ENCODE data around the gene ANKRD39. TPM values are rescaled to one million over a fixed set of nuclear protein-coding genes. Genes with fewer than 3 reads are reported as not detected.
A peak's percentile ranks its signal among the peaks of the same experiment; 100 is the strongest.
"Not testable (repeated sequence)": the region's sequence is repeated elsewhere in the genome, so short reads cannot be mapped to it uniquely, and the experiment has no call there.

ANKRD39 gene
- total and polyA plus RNA-seq, 4 donors = 10.0 to 20.5 (median 13.3) TPM

DNA sequence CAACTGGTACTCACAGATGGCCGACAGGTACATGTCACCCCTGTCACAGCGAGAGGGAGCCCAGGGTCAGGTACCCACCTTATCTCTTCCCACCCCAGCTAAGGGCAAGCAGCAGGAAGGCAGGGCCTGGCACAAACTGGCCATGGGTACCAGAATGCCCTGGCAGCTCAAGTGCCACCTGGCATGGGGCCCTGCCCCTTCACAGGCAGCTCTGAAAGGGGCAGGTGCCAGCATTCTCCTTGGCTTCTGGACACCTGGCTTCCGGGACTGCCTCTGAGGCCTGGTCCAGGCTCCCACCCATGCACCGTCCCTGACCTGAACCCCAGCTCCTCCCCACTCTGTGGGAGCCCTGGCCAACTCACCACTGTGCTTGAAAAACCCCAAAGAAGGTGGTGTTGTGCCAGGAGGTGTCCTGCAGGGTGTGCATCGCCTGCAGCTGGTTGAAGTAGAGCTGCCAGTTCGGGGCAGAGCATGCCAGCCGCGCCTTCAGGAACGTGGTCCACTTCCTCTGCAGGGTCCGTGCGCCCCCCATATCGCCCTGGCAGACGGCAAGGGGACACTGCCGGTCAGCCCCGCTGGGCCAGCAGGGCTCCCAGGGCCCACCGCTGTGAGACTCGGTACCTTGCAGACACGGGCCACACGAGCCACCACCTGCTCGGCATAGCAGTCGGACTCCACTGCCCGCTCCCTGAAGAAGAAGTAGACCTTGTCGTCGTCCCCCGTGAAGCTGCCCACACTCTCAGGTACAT, 6.7 kb upstream of the ANKRD39 start:
- Histone ChIP-seq H3K4me3 (ENCODE audit: low read length in 2 of 2) (no peak overlapping the region), H3K9me3 (ENCODE audit: control insufficient read depth, low read length) (no peaks in the 10 kb centered on the region), H3K4me1 (ENCODE audit: control insufficient read depth in 1 of 2, insufficient read depth in 2 of 2, low read length in 2 of 2) (no peaks in the 10 kb centered on the region), H3K27ac (ENCODE audit: low read depth in 1 of 2, low read length in 2 of 2) (no peak overlapping the region), H3K27me3 (ENCODE audit: control insufficient read depth in 1 of 2, insufficient read depth in 2 of 2, low read length in 1 of 2) (no peaks in the 10 kb centered on the region), H3K36me3 (ENCODE audit: control insufficient read depth in 1 of 2, insufficient read depth in 2 of 2, low read length in 1 of 2) (peaks cover 0 to 22% of the 10 kb centered on the region in 2 donors)
- 72% methylated on average over 25 of the region's 25 CpGs for WGBS, 2 donors
- DNase-seq = peak in 1 of 2 donors; percentile 48
- intact Hi-C loops (cut with DNase I) = no loop called here
- no peak for ATAC-seq (ENCODE audit: low FRiP score)

DNA sequence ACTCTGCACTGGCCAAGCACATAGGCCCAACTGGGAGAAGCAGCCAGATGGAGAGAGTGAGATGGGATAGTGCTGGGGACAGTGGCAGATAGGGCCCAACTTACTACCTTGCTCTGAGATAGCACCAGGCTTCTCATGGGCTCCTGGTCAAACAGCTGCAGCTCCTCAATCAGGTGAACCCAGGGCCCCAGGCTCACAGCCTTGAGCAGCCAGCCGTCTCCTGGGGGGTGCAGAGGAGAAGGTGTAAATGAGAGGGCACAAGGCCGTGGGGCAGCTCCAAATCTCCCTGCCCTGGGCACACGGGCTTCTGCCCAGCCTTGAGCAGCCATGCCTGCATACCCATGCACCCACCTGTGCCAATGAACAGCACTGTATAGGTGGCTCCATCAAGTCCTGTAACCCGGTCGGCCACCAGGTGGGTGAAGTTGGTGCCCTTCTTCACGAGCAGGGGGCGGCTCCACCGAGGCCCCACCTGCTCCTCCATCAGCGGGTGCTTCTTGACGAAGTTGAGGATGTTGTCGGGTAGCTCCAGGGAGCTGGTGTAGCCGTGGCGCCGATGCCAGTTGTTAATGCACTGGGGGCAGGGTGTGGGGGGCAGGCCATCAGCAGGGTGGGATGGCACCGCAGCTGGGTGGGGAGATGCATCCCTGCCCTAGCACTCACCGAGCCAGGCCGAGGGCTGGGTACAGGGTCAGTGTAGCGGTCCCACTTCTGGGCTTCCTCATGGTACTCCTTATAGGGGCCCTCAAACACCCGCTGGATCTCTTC, 5.9 kb upstream of the ANKRD39 start:
- H3K27me3 ChIP-seq (ENCODE audit: control insufficient read depth in 1 of 2, insufficient read depth in 2 of 2, low read length in 1 of 2) = no peaks in the 10 kb centered on the region
- intact Hi-C loops (cut with DNase I) = no loop called here
- H3K27ac ChIP-seq (ENCODE audit: low read depth in 1 of 2, low read length in 2 of 2) = no peak overlapping the region
- H3K9me3 ChIP-seq (ENCODE audit: control insufficient read depth, low read length) = no peaks in the 10 kb centered on the region
- DNase-seq (no peak), ATAC-seq (ENCODE audit: low FRiP score) (no peak)
- no peak overlapping the region for H3K4me3 ChIP-seq (ENCODE audit: low read length in 2 of 2)
- 79 to 85% methylated on average over 19 of the region's 19 CpGs for WGBS, 2 donors
- H3K36me3 ChIP-seq (ENCODE audit: control insufficient read depth in 1 of 2, insufficient read depth in 2 of 2, low read length in 1 of 2) = peaks cover 0 to 22% of the 10 kb centered on the region in 2 donors
- no peaks in the 10 kb centered on the region for H3K4me1 ChIP-seq (ENCODE audit: control insufficient read depth in 1 of 2, insufficient read depth in 2 of 2, low read length in 2 of 2)

DNA sequence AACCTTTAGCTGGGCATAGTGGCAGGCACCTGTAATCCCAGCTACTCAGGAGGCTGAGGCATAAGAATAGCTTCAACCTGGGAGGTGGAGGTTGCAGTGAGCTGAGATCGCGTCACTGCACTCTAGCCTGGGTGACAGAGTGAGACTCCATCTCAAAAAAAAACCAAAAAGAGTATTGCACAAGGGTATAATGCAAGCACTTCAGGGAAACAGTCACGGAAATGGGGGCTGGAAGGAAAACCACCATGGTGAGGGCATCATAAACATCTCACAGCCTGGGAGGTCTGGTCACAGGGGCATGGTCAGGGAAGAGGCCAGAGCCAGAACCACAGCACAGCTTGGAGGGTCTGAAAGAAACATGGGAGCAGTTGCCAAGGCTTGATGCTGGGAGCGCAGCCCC, 5.2 kb upstream of the ANKRD39 start:
- H3K27me3 ChIP-seq (ENCODE audit: control insufficient read depth in 1 of 2, insufficient read depth in 2 of 2, low read length in 1 of 2); DNase-seq; ATAC-seq (ENCODE audit: low FRiP score); H3K27ac ChIP-seq (ENCODE audit: low read depth in 1 of 2, low read length in 2 of 2); intact Hi-C loops (cut with DNase I); H3K9me3 ChIP-seq (ENCODE audit: control insufficient read depth, low read length); H3K4me3 ChIP-seq (ENCODE audit: low read length in 2 of 2); H3K4me1 ChIP-seq (ENCODE audit: control insufficient read depth in 1 of 2, insufficient read depth in 2 of 2, low read length in 2 of 2): not testable (repeated sequence)
- 86 to 94% methylated on average over 4 of the region's 4 CpGs for WGBS, 2 donors
- peaks cover 0 to 22% of the 10 kb centered on the region in 2 donors for H3K36me3 ChIP-seq (ENCODE audit: control insufficient read depth in 1 of 2, insufficient read depth in 2 of 2, low read length in 1 of 2)

DNA sequence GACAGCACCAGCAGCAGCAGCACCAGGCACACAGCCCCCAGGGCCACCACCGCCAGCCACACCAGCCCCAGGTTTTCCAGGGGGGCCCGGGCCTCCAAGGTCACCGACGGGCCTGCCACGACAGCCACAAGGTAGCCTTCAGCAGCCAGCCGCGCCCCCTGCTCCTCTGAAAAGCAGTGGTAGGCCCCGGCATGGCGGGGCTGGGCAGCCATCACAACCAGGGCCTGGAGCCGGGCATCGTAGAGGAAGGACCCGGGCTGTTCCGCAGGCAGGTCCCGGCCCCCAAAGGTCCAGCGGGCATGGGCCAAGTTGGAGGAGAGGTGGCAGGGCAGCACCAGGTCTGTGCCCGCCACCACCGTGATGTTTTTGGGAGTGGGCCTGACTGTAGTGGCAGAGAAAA, 3.3 kb upstream of the ANKRD39 start:
- intact Hi-C loops (cut with DNase I) = no loop called here
- no peaks in the 10 kb centered on the region for H3K9me3 ChIP-seq (ENCODE audit: control insufficient read depth, low read length)
- ATAC-seq (ENCODE audit: low FRiP score) (no peak), DNase-seq (peak; percentile 47 to 76)
- no peak overlapping the region for H3K27ac ChIP-seq (ENCODE audit: low read depth in 1 of 2, low read length in 2 of 2)
- no peaks in the 10 kb centered on the region for H3K27me3 ChIP-seq (ENCODE audit: control insufficient read depth in 1 of 2, insufficient read depth in 2 of 2, low read length in 1 of 2)
- H3K36me3 ChIP-seq (ENCODE audit: control insufficient read depth in 1 of 2, insufficient read depth in 2 of 2, low read length in 1 of 2) = peaks cover 0 to 22% of the 10 kb centered on the region in 2 donors
- no peaks in the 10 kb centered on the region for H3K4me1 ChIP-seq (ENCODE audit: control insufficient read depth in 1 of 2, insufficient read depth in 2 of 2, low read length in 2 of 2)
- WGBS, 2 donors = 85 to 88% methylated on average over 16 to 17 of the region's 17 CpGs
- H3K4me3 ChIP-seq (ENCODE audit: low read length in 2 of 2) = no peak overlapping the region

DNA sequence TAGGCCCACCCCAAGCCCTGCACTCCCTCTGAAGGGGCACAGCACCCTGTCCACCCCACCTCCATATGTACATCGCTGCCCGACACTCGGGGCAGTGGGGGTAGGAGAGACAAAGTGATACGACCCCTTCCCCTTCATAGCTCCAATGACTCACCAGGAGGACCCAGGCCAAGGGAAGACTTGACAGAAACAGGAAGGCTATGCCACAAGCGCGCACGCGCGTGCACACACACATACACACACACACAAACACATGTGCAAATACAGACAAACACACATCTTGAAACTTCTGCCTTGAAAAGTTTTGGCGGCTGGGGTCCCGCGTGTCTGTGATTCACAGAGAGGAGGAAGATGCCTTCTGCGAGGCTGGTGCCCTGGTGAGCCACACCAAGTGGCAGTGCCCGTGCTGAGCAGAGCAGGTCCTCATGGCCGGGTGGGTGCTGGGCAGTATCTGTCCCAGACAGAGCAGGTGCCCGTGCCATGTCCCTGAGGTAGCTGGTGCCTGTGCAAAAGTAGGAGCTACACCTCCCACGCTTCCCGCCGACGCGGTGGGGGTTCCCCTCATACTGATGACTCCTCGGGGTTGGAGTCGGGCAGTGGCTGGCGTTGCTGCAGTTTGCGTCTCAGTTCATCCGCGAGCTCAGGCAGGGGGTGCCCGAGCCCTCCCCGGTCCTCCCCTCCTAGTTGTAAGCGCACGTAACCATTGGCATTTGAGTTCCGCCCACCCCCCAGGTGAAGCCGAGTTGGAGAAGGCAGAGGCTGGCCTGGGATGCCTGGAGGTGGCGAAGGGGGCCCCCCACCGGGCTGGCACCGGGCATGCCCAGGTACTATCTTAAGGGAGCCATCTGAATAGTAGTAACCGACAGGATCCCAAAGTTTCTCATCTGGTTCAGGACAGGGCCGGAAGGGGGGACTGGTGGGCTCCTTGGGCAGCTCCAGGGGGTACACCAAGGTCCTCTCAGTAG, 2.5 kb upstream of the ANKRD39 start:
- 62 to 64% methylated on average over 38 of the region's 38 CpGs for WGBS, 2 donors
- no peak overlapping the region for H3K4me3 ChIP-seq (ENCODE audit: low read length in 2 of 2)
- H3K36me3 ChIP-seq (ENCODE audit: control insufficient read depth in 1 of 2, insufficient read depth in 2 of 2, low read length in 1 of 2) = peaks cover 0 to 19% of the 10 kb centered on the region in 2 donors
- DNase-seq = peak in 1 of 2 donors; percentile 53
- H3K9me3 ChIP-seq (ENCODE audit: control insufficient read depth, low read length) = no peaks in the 10 kb centered on the region
- H3K27me3 ChIP-seq (ENCODE audit: control insufficient read depth in 1 of 2, insufficient read depth in 2 of 2, low read length in 1 of 2) = no peaks in the 10 kb centered on the region
- H3K4me1 ChIP-seq (ENCODE audit: control insufficient read depth in 1 of 2, insufficient read depth in 2 of 2, low read length in 2 of 2) = no peaks in the 10 kb centered on the region
- H3K27ac ChIP-seq (ENCODE audit: low read depth in 1 of 2, low read length in 2 of 2) = no peak overlapping the region
- intact Hi-C loops (cut with DNase I) = no loop called here
- no peak for ATAC-seq (ENCODE audit: low FRiP score)

DNA sequence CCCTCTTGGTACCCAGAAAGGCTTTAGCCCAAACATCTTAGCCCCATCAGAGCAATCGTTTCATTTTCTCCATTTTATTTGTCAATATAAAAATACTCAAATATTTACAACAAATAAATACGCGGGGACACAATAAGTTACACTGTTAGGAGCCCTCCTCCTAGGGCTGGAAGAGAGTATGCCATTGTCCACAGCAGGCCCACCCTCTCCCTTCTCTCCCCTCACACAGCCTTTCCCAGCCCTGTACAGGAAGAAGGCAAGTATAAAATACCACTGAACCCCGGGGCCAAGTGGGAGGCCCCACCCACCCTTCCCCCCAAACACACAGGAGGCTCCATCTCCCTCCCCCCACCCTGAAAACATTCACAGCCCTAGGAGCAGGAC, 1.9 kb upstream of the ANKRD39 start:
- no peak for DNase-seq

DNA sequence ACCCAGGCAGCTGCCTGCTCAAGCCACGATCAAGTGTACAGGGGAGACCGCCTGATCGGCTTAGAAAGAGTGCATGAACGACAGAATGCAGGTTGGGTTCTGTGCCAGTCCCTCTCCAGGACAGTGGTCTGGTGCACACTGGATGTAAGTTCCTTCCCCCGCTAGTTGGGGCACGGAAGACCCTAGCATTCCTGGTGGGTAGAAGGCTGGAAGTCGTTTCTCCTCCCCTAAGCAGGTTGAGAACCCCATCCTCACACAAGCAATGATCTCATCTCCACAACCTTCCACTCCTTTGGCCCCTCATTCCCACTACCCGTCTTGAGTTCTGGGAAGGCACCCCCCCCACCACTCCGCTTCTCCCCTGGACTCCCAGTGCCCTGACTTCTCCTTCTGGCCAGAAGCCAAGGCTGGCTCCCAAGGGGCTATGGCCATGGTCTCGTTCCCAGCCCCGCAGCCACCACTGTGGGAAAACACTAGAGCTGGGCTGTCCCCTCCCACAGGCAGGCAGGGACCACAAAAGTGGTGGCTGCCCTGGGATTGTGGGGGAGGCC, 1.4 kb upstream of the ANKRD39 start:
- Histone ChIP-seq H3K27ac (ENCODE audit: low read depth in 1 of 2, low read length in 2 of 2) (peak overlapping the region in 1 of 2 donors; percentile 82), H3K4me3 (ENCODE audit: low read length in 2 of 2) (no peak overlapping the region), H3K4me1 (ENCODE audit: control insufficient read depth in 1 of 2, insufficient read depth in 2 of 2, low read length in 2 of 2) (no peaks in the 10 kb centered on the region), H3K9me3 (ENCODE audit: control insufficient read depth, low read length) (no peaks in the 10 kb centered on the region), H3K27me3 (ENCODE audit: control insufficient read depth in 1 of 2, insufficient read depth in 2 of 2, low read length in 1 of 2) (no peaks in the 10 kb centered on the region), H3K36me3 (ENCODE audit: control insufficient read depth in 1 of 2, insufficient read depth in 2 of 2, low read length in 1 of 2) (peaks cover 0 to 14% of the 10 kb centered on the region in 2 donors)
- 2 to 8% methylated on average over 11 of the region's 11 CpGs for WGBS, 2 donors
- intact Hi-C loops (cut with DNase I) = loop anchor here (1.0 to 5.0 kb wide), 4 partner anchors 42 to 92 kb away; partner anchors contain the start of gene CNNM3 (in 1 of the 2)
- ATAC-seq (ENCODE audit: low FRiP score) = peak; percentile 11
- DNase-seq = peak; percentile 76 to 92

More for the DNA sequence above, 1.9 kb upstream of the ANKRD39 start:
- Histone ChIP-seq H3K4me3 (ENCODE audit: low read length in 2 of 2) (no peak overlapping the region), H3K9me3 (ENCODE audit: control insufficient read depth, low read length) (no peaks in the 10 kb centered on the region), H3K27me3 (ENCODE audit: control insufficient read depth in 1 of 2, insufficient read depth in 2 of 2, low read length in 1 of 2) (no peaks in the 10 kb centered on the region), H3K4me1 (ENCODE audit: control insufficient read depth in 1 of 2, insufficient read depth in 2 of 2, low read length in 2 of 2) (no peaks in the 10 kb centered on the region), H3K27ac (ENCODE audit: low read depth in 1 of 2, low read length in 2 of 2) (peak overlapping the region in 1 of 2 donors; percentile 82), H3K36me3 (ENCODE audit: control insufficient read depth in 1 of 2, insufficient read depth in 2 of 2, low read length in 1 of 2) (peaks cover 0 to 18% of the 10 kb centered on the region in 2 donors)
- WGBS, 2 donors = 13 to 14% methylated on average over 4 of the region's 4 CpGs
- ATAC-seq (ENCODE audit: low FRiP score) = no peak
- intact Hi-C loops (cut with DNase I) = loop anchor here (1.0 to 5.0 kb wide), 4 partner anchors 42 to 92 kb away; partner anchors contain the start of gene CNNM3 (in 1 of the 2)
